ENCODE measurements around the gene ORC2. TPM values are rescaled to one million over a fixed set of nuclear protein-coding genes. Genes with fewer than 3 reads are reported as not detected.
"Not testable (repeated sequence)": the region's sequence is repeated elsewhere in the genome, so short reads cannot be mapped to it uniquely, and the experiment has no call there.

ORC2 gene
- polyA plus RNA-seq, 4 donors = 22.0 to 42.2 (median 31.0) TPM

- no peak for DNase-seq (ENCODE audit: low read depth in 4 of 4, low spot score in 2 of 4)
These were observed 19.8 kb downstream of the ORC2 start for GRCh38 chr2:200943527-200944105.

- DNase-seq (ENCODE audit: low read depth in 4 of 4, low spot score in 2 of 4) = no peak
These were observed 23.6 kb downstream of the ORC2 start for GRCh38 chr2:200939832-200940231.

GRCh38 chr2:200930947-200931626, 32.4 kb downstream of the ORC2 start:
- DNase-seq (ENCODE audit: low read depth in 4 of 4, low spot score in 2 of 4) = no peak

DNA sequence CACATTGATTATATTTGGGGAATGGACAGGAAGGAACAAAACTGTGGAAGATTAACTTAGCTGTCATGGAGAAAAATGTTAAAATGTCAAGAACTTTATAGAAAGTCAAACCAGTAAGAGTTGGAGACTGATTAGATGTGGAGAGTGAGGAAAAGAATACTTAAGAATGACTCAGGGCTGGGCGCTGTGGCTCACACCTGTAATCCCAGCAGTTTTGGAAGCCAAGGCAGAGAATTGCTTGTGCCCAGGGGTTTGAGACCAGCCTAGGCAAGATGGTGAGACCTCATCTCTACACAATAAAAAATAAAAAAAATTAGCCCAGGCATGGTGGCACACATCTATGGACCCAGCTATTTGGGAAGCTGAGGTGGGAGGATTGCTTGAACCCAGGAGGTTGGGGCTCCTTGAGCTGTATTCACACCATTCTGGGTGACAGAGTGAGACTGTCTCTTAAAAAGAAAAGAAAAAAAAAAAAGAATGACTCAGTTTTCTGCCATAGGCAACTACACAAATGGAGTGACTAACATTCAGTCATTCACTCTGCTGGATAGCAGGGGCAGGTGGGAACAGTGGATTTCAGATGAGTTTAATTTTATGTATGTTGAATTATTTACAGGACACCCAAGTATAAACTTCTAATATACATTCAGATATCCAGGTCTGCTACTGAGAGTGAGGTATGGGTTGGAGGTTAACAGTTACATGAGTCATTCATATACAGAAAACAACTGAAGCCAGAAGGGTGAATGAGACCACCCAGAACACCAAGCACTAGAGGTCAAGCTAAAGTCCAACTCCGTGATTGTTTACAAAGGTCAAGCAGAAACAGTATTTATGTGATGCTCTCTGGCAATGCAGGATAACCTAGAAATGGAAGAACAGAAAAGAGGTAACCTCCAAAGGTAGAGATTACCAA, 33.9 kb downstream of the ORC2 start:
- DNase-seq (ENCODE audit: low read depth in 4 of 4, low spot score in 2 of 4) = no peak

DNA sequence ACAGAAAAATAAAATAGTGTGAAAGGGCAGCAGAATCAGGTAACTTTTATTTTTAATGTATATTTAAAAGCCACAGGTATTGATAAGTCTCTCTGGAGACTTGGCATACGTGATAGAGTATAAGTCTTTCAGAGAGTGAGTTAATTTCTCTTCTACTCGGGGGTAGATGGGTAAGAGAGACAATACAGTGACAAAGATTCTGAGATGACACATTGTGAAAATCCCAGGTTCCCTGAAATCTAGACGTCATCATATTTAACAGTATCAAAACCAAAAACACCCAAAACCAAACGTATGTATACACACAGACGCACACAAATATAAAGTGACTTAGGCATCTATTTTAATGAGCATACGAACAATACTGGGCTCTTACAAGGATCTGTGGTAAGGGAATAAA, 41.0 kb downstream of the ORC2 start:
- no peak for DNase-seq (ENCODE audit: low read depth in 4 of 4, low spot score in 2 of 4)

DNA sequence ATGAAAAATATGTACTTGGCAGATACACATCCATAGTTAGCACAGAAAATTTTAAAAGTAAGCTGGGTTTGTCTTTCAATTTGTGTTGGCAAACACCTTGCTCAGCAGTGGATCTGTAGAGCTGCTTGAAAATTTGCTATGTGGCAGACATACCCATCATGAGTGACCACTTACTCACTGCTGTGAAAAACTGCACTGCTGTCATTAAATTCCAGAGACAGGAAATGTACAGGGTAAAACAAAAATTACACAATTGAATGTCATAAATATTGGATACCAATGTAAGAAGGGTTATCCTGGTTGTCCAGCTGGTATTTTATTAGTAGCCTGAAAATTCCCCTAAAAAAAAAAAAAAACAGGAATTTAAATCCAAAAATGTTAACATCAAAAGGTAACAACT, 49.8 kb downstream of the ORC2 start:
- no peak for DNase-seq (ENCODE audit: low read depth in 4 of 4, low spot score in 2 of 4)

- no peak for DNase-seq (ENCODE audit: low read depth in 4 of 4, low spot score in 2 of 4)
These were observed 53.5 kb downstream of the ORC2 start for GRCh38 chr2:200909958-200910357.

GRCh38 chr2:200905618-200906296, 57.7 kb downstream of the ORC2 start:
- DNase-seq (ENCODE audit: low read depth in 4 of 4, low spot score in 2 of 4) = peak in 2 of 4 donors; percentile 23 to 39

DNA sequence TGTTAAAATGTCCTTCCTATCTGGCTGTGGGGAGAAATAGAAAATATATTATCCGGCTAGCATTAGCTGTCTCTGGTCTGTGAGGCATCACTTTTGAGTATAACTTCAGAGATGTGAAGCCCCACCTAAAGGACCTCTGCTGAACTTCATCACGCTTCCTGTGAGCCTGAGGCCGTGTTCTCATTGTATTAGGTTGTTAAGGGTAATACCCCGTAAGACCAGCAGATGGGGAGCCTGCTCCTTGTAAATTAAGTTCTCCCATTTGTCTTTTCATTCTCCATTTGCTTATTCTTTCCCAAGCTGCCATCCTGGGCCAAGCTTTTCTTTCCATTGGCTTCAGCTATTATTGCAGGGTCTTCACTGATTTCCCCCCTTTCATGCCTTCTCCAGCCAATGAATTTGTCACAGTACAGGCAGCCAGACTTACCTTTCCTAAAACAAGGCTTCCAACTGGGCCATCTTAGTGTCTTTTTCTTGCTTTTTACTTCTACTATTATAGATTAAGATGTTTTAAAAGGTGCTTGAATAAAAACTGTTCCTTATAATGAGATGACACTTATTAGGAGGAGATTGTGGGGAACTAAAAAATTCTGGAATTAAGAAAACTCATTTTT, 61.9 kb downstream of the ORC2 start:
- DNase-seq (ENCODE audit: low read depth in 4 of 4, low spot score in 2 of 4) = peak; percentile 32 to 69 (median 48)

DNA sequence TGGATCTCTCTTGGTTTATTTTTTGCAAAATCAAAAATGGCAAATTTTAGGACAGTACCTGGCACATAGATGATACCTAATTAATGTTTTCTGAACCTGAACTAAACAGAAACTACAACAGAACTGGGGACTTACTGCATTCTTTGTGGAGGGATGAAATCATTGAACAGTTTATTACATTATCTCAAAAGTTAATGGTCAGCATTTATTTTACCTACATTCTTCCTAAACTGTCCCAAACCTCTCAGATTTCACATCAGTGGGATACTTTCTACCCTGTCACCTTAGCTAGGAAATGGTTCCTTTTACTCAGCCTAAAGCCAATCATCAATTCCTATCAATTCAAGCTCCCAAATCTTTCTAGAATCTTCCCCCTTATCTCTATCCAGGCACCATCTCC, 64.0 kb downstream of the ORC2 start:
- no peak for DNase-seq (ENCODE audit: low read depth in 4 of 4, low spot score in 2 of 4)

DNA sequence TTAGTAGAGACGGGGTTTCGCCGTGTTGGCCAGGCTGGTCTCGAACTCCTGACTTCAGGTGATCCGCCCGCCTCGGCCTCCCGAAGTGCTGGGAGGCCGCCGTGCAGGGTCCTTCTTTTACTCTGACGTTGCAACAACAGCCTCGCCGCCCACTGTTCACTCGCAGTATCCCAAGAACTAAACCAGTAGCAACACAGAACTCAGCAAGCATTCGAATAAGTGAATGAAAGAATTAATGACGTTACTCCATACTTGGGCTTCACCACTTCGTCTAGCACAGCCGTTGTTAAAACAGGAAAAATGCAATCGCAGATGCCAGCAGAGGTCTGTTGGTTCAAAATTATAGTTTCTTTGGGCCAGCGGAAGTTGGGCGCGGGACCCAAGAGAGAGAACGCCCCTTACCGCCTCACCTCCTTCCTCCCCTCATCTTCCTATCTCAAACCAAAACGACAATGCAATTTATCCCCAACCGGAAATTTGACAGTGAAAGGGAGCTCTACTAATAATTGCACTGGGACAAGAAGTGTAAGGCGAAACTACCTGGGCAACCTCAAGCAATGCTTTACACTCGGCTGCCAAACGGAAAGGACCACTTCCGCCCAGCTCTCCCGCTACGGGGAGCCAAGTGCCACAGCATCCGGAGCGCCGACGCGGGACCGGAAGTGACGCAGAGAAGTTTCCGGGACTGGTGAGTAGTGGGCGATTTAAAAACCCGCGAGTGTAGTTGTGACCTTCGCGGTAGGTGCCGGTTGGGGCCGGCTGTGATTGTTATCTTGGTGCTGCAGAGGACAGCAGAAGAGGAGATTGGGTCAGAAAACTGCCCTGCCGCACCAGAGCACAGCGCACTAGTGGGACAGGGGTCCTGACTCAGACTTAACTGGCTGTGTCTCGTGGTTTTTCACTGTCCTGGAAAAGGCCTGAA, 74.5 kb downstream of the ORC2 start, which contains the start of the genes NIF3L1 and PPIL3:
Gene NIF3L1, plus strand, starts transcription at position 668 of the 922 bp plus-strand sequence. CDS start 2,573 bp downstream, outside the sequence.
Gene PPIL3, minus strand, starts transcription at position 374 of the 922 bp plus-strand sequence. CDS start 1,462 bp downstream, outside the sequence.
- DNase-seq (ENCODE audit: low read depth in 4 of 4, low spot score in 2 of 4) = peak; percentile 95 to 98 (median 97)

DNA sequence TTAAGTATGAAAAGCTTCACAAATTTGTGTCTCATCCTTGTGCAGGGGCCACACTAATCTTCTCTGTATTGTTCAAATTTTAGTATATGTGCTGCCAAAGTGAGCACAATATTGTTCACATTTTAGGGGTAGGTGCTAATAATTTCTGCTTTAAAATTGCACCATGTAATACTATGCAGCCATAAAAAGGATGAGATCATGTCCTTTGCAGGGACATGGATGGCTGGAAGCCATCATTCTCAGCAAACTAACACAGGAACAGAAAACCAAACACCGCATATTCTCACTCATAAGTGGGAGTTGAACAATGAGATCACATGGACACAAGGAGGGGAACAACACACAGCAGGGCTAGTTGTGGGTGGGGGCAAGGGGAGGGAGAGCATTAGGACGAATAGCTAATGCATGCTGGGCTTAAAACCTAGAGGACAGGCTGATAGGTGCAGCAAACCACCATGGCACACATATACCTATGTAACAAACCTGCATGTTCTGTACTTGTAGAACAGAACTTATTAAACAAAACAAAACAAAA, 81.7 kb downstream of the ORC2 start:
- not testable (repeated sequence) for DNase-seq (ENCODE audit: low read depth in 4 of 4, low spot score in 2 of 4)

DNA sequence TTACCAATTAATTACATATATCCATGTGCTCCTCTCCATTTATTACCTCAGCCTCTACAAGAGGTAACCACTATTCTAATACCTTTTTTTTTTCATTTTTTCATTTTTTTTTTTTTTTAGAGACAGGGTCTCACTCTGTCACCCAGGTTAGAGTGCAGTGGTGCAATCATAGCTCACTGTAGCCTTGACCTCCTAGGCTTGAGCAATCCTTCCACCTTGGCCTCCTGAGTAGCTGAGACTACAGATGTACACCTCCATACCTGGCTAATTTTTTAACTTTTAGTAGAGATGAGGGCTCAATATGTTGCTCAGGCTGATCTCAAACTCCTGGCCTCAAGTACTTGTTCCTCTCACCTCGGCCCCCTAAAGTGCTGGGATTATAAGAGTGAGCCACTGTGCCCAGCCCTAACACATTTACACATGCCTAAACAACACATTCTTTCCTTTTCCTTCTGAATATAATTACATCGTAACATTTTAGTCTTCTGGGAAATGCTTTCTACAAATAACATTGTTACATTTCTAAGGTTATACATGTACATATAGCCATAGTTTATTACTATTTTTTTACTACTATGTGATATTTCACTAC, 85.1 kb downstream of the ORC2 start:
- no peak for DNase-seq (ENCODE audit: low read depth in 4 of 4, low spot score in 2 of 4)

- DNase-seq (ENCODE audit: low read depth in 4 of 4, low spot score in 2 of 4) = no peak
These were observed 86.0 kb downstream of the ORC2 start for GRCh38 chr2:200877443-200877842.

DNA sequence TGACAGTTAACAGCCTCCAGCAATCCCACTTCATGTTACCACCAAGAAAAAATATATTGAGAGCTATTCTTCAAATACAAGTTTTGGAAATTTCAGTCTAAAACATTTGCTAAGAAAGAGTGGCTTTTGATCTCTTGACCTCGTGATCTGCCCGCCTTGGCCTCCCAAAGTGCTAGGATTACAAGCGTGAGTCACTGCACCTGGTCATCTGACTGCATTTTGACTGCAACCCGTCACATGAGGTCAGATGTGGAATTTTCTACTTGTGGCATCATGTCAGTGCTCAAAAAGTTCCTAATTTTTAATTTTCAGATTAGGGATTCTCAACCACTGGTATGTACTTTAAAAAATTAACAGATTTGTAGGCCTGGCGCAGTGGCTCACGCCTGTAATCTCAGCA, 89.9 kb downstream of the ORC2 start:
- DNase-seq (ENCODE audit: low read depth in 4 of 4, low spot score in 2 of 4) = no peak

DNA sequence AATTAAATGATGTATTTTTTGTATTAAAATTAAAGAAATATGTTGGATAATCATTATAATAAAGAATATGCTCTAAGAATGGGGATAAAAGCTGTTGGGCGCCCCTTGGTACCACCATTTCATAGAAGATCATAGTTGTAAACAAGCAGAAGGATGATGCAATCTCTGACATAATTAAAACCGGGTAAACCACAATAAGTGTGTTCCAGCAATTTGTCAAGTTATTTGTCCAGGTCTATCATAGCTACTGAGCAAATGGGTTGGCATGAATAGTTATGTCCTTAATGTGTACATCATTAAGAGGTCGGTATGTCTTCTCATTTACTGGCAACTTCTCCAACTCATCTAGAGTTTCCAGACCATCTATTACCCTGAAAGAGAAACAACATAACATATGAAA, 92.3 kb downstream of the ORC2 start:
- DNase-seq (ENCODE audit: low read depth in 4 of 4, low spot score in 2 of 4) = no peak

- no peak for DNase-seq (ENCODE audit: low read depth in 4 of 4, low spot score in 2 of 4)
These were observed 94.4 kb downstream of the ORC2 start for GRCh38 chr2:200869014-200869413.

All from left renal cortex interstitium (tissue), 4 donors.